ENCODE data around the gene MARK3.
"Not testable (repeated sequence)": the region's sequence is repeated elsewhere in the genome, so short reads cannot be mapped to it uniquely, and the experiment has no call there.

MARK3 gene

GRCh38 chr14:103347091-103347815 lies 38.0 kb upstream of the MARK3 start:
- Histone ChIP-seq H3K27ac (ENCODE audit: low read depth, low read length) (no peak overlapping the region), H3K27me3 (ENCODE audit: control insufficient read depth, insufficient read depth, low read length) (no peaks in the 10 kb centered on the region), H3K4me1 (ENCODE audit: control insufficient read depth, insufficient read depth, low read length) (peaks cover 10% of the 10 kb centered on the region), H3K9ac (ENCODE audit: low read depth, low read length) (no peak overlapping the region), H3K36me3 (ENCODE audit: control insufficient read depth, insufficient read depth, low read length) (peaks cover 28% of the 10 kb centered on the region), H3K4me3 (ENCODE audit: low read depth, low read length) (no peak overlapping the region), H3K9me3 (ENCODE audit: control insufficient read depth, insufficient read depth, low read length) (no peaks in the 10 kb centered on the region)

GRCh38 chr14:103348154-103348553 lies 37.1 kb upstream of the MARK3 start:
- Histone ChIP-seq H3K36me3 (ENCODE audit: control insufficient read depth, insufficient read depth, low read length) (peaks cover 19% of the 10 kb centered on the region), H3K4me3 (ENCODE audit: low read depth, low read length) (no peak overlapping the region), H3K9me3 (ENCODE audit: control insufficient read depth, insufficient read depth, low read length) (no peaks in the 10 kb centered on the region), H3K27ac (ENCODE audit: low read depth, low read length) (no peak overlapping the region), H3K4me1 (ENCODE audit: control insufficient read depth, insufficient read depth, low read length) (peaks cover 10% of the 10 kb centered on the region), H3K27me3 (ENCODE audit: control insufficient read depth, insufficient read depth, low read length) (no peaks in the 10 kb centered on the region), H3K9ac (ENCODE audit: low read depth, low read length) (no peak overlapping the region)

- peaks cover 17% of the 10 kb centered on the region for H3K4me1 ChIP-seq (ENCODE audit: control insufficient read depth, insufficient read depth, low read length)
- H3K27ac ChIP-seq (ENCODE audit: low read depth, low read length), result no peak overlapping the region
- peaks cover 1% of the 10 kb centered on the region for H3K36me3 ChIP-seq (ENCODE audit: control insufficient read depth, insufficient read depth, low read length)
- no peaks in the 10 kb centered on the region for H3K9me3 ChIP-seq (ENCODE audit: control insufficient read depth, insufficient read depth, low read length)
- no peak overlapping the region for H3K9ac ChIP-seq (ENCODE audit: low read depth, low read length)
- no peak overlapping the region for H3K4me3 ChIP-seq (ENCODE audit: low read depth, low read length)
- no peaks in the 10 kb centered on the region for H3K27me3 ChIP-seq (ENCODE audit: control insufficient read depth, insufficient read depth, low read length)
These were observed 35.2 kb upstream of the MARK3 start for GRCh38 chr14:103349982-103350381.

- no peak overlapping the region for H3K4me3 ChIP-seq (ENCODE audit: low read depth, low read length)
- H3K9me3 ChIP-seq (ENCODE audit: control insufficient read depth, insufficient read depth, low read length), result no peaks in the 10 kb centered on the region
- no peaks in the 10 kb centered on the region for H3K27me3 ChIP-seq (ENCODE audit: control insufficient read depth, insufficient read depth, low read length)
- H3K9ac ChIP-seq (ENCODE audit: low read depth, low read length), result no peak overlapping the region
- H3K4me1 ChIP-seq (ENCODE audit: control insufficient read depth, insufficient read depth, low read length), result peaks cover 11% of the 10 kb centered on the region; the same call in 1 of the 2 replicates
- no peaks in the 10 kb centered on the region for H3K36me3 ChIP-seq (ENCODE audit: control insufficient read depth, insufficient read depth, low read length)
- H3K27ac ChIP-seq (ENCODE audit: low read depth, low read length), result no peak overlapping the region
These were observed 31.9 kb upstream of the MARK3 start for GRCh38 chr14:103353362-103353761.

- H3K9ac ChIP-seq (ENCODE audit: low read depth, low read length), result no peak overlapping the region
- H3K27me3 ChIP-seq (ENCODE audit: control insufficient read depth, insufficient read depth, low read length), result no peaks in the 10 kb centered on the region
- no peak overlapping the region for H3K4me3 ChIP-seq (ENCODE audit: low read depth, low read length)
- H3K9me3 ChIP-seq (ENCODE audit: control insufficient read depth, insufficient read depth, low read length), result no peaks in the 10 kb centered on the region
- H3K27ac ChIP-seq (ENCODE audit: low read depth, low read length), result peak overlapping the region; percentile 49
- H3K36me3 ChIP-seq (ENCODE audit: control insufficient read depth, insufficient read depth, low read length), result no peaks in the 10 kb centered on the region
- H3K4me1 ChIP-seq (ENCODE audit: control insufficient read depth, insufficient read depth, low read length), result peaks cover 11% of the 10 kb centered on the region; the same call in 1 of the 2 replicates
These were observed 31.1 kb upstream of the MARK3 start for GRCh38 chr14:103354141-103354540.

GRCh38 chr14:103356024-103356682 lies 29.1 kb upstream of the MARK3 start:
- H3K27ac ChIP-seq (ENCODE audit: low read depth, low read length), result no peak overlapping the region
- H3K36me3 ChIP-seq (ENCODE audit: control insufficient read depth, insufficient read depth, low read length), result no peaks in the 10 kb centered on the region
- H3K9me3 ChIP-seq (ENCODE audit: control insufficient read depth, insufficient read depth, low read length), result no peaks in the 10 kb centered on the region
- H3K4me3 ChIP-seq (ENCODE audit: low read depth, low read length), result no peak overlapping the region
- peaks cover 11% of the 10 kb centered on the region; the same call in 1 of the 2 replicates for H3K4me1 ChIP-seq (ENCODE audit: control insufficient read depth, insufficient read depth, low read length)
- no peak overlapping the region for H3K9ac ChIP-seq (ENCODE audit: low read depth, low read length)
- no peaks in the 10 kb centered on the region for H3K27me3 ChIP-seq (ENCODE audit: control insufficient read depth, insufficient read depth, low read length)

- not testable (repeated sequence) for H3K4me3 ChIP-seq (ENCODE audit: low read depth, low read length); H3K9me3 ChIP-seq (ENCODE audit: control insufficient read depth, insufficient read depth, low read length); H3K27me3 ChIP-seq (ENCODE audit: control insufficient read depth, insufficient read depth, low read length); H3K27ac ChIP-seq (ENCODE audit: low read depth, low read length); H3K9ac ChIP-seq (ENCODE audit: low read depth, low read length); H3K36me3 ChIP-seq (ENCODE audit: control insufficient read depth, insufficient read depth, low read length)
- H3K4me1 ChIP-seq (ENCODE audit: control insufficient read depth, insufficient read depth, low read length), result peaks cover 11% of the 10 kb centered on the region; the same call in 1 of the 2 replicates
These were observed 27.7 kb upstream of the MARK3 start for GRCh38 chr14:103357552-103357951.

- no peak overlapping the region for H3K27ac ChIP-seq (ENCODE audit: low read depth, low read length)
- H3K4me3 ChIP-seq (ENCODE audit: low read depth, low read length), result no peak overlapping the region
- no peaks in the 10 kb centered on the region for H3K36me3 ChIP-seq (ENCODE audit: control insufficient read depth, insufficient read depth, low read length)
- H3K9me3 ChIP-seq (ENCODE audit: control insufficient read depth, insufficient read depth, low read length), result peaks cover 6% of the 10 kb centered on the region; the same call in 1 of the 2 replicates
- H3K4me1 ChIP-seq (ENCODE audit: control insufficient read depth, insufficient read depth, low read length), result peaks cover 4% of the 10 kb centered on the region; the same call in 1 of the 2 replicates
- H3K9ac ChIP-seq (ENCODE audit: low read depth, low read length), result no peak overlapping the region
- no peaks in the 10 kb centered on the region for H3K27me3 ChIP-seq (ENCODE audit: control insufficient read depth, insufficient read depth, low read length)
These were observed 24.7 kb upstream of the MARK3 start for GRCh38 chr14:103360548-103360947.

- Histone ChIP-seq H3K27me3 (ENCODE audit: control insufficient read depth, insufficient read depth, low read length) (no peaks in the 10 kb centered on the region), H3K4me1 (ENCODE audit: control insufficient read depth, insufficient read depth, low read length) (no peaks in the 10 kb centered on the region), H3K9me3 (ENCODE audit: control insufficient read depth, insufficient read depth, low read length) (peaks cover 6% of the 10 kb centered on the region; the same call in 1 of the 2 replicates), H3K36me3 (ENCODE audit: control insufficient read depth, insufficient read depth, low read length) (no peaks in the 10 kb centered on the region), H3K4me3 (ENCODE audit: low read depth, low read length) (no peak overlapping the region), H3K27ac (ENCODE audit: low read depth, low read length) (no peak overlapping the region), H3K9ac (ENCODE audit: low read depth, low read length) (no peak overlapping the region)
These were observed 23.3 kb upstream of the MARK3 start for GRCh38 chr14:103361867-103362266.

- no peaks in the 10 kb centered on the region for H3K36me3 ChIP-seq (ENCODE audit: control insufficient read depth, insufficient read depth, low read length)
- H3K4me1 ChIP-seq (ENCODE audit: control insufficient read depth, insufficient read depth, low read length), result no peaks in the 10 kb centered on the region
- no peak overlapping the region for H3K9ac ChIP-seq (ENCODE audit: low read depth, low read length)
- H3K27me3 ChIP-seq (ENCODE audit: control insufficient read depth, insufficient read depth, low read length), result no peaks in the 10 kb centered on the region
- H3K4me3 ChIP-seq (ENCODE audit: low read depth, low read length), result no peak overlapping the region
- H3K27ac ChIP-seq (ENCODE audit: low read depth, low read length), result no peak overlapping the region
- H3K9me3 ChIP-seq (ENCODE audit: control insufficient read depth, insufficient read depth, low read length), result peaks cover 6% of the 10 kb centered on the region; the same call in 1 of the 2 replicates
These were observed 22.4 kb upstream of the MARK3 start for GRCh38 chr14:103362780-103363179.

GRCh38 chr14:103366741-103367140 lies 18.5 kb upstream of the MARK3 start:
- H3K36me3 ChIP-seq (ENCODE audit: control insufficient read depth, insufficient read depth, low read length), result no peaks in the 10 kb centered on the region
- H3K27me3 ChIP-seq (ENCODE audit: control insufficient read depth, insufficient read depth, low read length), result no peaks in the 10 kb centered on the region
- no peak overlapping the region for H3K4me3 ChIP-seq (ENCODE audit: low read depth, low read length)
- H3K4me1 ChIP-seq (ENCODE audit: control insufficient read depth, insufficient read depth, low read length), result no peaks in the 10 kb centered on the region
- no peak overlapping the region for H3K27ac ChIP-seq (ENCODE audit: low read depth, low read length)
- H3K9ac ChIP-seq (ENCODE audit: low read depth, low read length), result no peak overlapping the region
- H3K9me3 ChIP-seq (ENCODE audit: control insufficient read depth, insufficient read depth, low read length), result peaks cover 6% of the 10 kb centered on the region; the same call in 1 of the 2 replicates

All from HUES48 (cell line).